ENCODE results near the gene RPS6KA2. TPM values are rescaled to one million over a fixed set of nuclear protein-coding genes. Genes with fewer than 3 reads are reported as not detected.

The RPS6KA2 gene
- total RNA-seq, 2 experiments from 2014 or later = 9.3 to 10.9 TPM

GRCh38 chr6:166465671-166466087, 161.4 kb downstream of the RPS6KA2 start:
- ATAC-seq = no peak
- no peak overlapping the region for H3K27ac Mint-ChIP-seq
- H3K9me3 Mint-ChIP-seq (ENCODE audit: low read depth) = peaks cover 2% of the 10 kb centered on the region
- no peaks in the 10 kb centered on the region for H3K27me3 Mint-ChIP-seq
- no peak for DNase-seq
- intact Hi-C loops (cut with DNase I, micrococcal nuclease) = no loop called here
- ChIA-PET CTCF (interaction anchor here (0.8 kb wide), 1 partner anchor 362 kb away, joined by 3 read pairs; no protein-coding TSS in a partner anchor), POLR2A (no interaction called here)
- no peaks in the 10 kb centered on the region for H3K4me1 Mint-ChIP-seq
- no peaks in the 10 kb centered on the region for H3K36me3 Mint-ChIP-seq (ENCODE audit: low read depth)
- H3K4me3 Mint-ChIP-seq = no peak overlapping the region

GRCh38 chr6:166465003-166465399, 162.1 kb downstream of the RPS6KA2 start:
- ATAC-seq = no peak
- ChIA-PET POLR2A (no interaction called here), CTCF (interaction anchor here (0.6 kb wide), 1 partner anchor 19 kb away, joined by 3 read pairs; no protein-coding TSS in a partner anchor)
- intact Hi-C loops (cut with DNase I, micrococcal nuclease) = no loop called here
- H3K4me3 Mint-ChIP-seq = no peak overlapping the region
- no peak for DNase-seq
- H3K27me3 Mint-ChIP-seq = no peaks in the 10 kb centered on the region
- H3K9me3 Mint-ChIP-seq (ENCODE audit: low read depth) = peaks cover 2% of the 10 kb centered on the region
- H3K4me1 Mint-ChIP-seq = no peaks in the 10 kb centered on the region
- no peak overlapping the region for H3K27ac Mint-ChIP-seq
- H3K36me3 Mint-ChIP-seq (ENCODE audit: low read depth) = no peaks in the 10 kb centered on the region

- intact Hi-C loops (cut with DNase I, micrococcal nuclease) = no loop called here
- DNase-seq (no peak), ATAC-seq (no peak)
- H3K27ac Mint-ChIP-seq = no peak overlapping the region
- ChIA-PET POLR2A (no interaction called here), CTCF (interaction anchor here (0.6 to 0.7 kb wide), 2 partner anchors 18 to 19 kb away, joined by 3 read pairs; no protein-coding TSS in a partner anchor)
- H3K4me1 Mint-ChIP-seq = no peaks in the 10 kb centered on the region
- peaks cover 2% of the 10 kb centered on the region for H3K9me3 Mint-ChIP-seq (ENCODE audit: low read depth)
- H3K36me3 Mint-ChIP-seq (ENCODE audit: low read depth) = no peaks in the 10 kb centered on the region
- H3K4me3 Mint-ChIP-seq = no peak overlapping the region
- no peaks in the 10 kb centered on the region for H3K27me3 Mint-ChIP-seq
Measured at GRCh38 chr6:166464068-166465002, 162.7 kb downstream of the RPS6KA2 start.

- no peaks in the 10 kb centered on the region for H3K4me1 Mint-ChIP-seq
- ATAC-seq = no peak
- DNase-seq = no peak
- POLR2A ChIA-PET = no interaction called here
- H3K9me3 Mint-ChIP-seq (ENCODE audit: low read depth) = peaks cover 2% of the 10 kb centered on the region
- peaks cover under 1% of the 10 kb centered on the region for H3K36me3 Mint-ChIP-seq (ENCODE audit: low read depth)
- CTCF ChIA-PET = no interaction called here
- no peak overlapping the region for H3K4me3 Mint-ChIP-seq
- intact Hi-C loops (cut with DNase I, micrococcal nuclease) = no loop called here
- no peak overlapping the region for H3K27ac Mint-ChIP-seq
- no peaks in the 10 kb centered on the region for H3K27me3 Mint-ChIP-seq
Measured at GRCh38 chr6:166463359-166464067, 163.5 kb downstream of the RPS6KA2 start.

GRCh38 chr6:166462461-166463135, 164.5 kb downstream of the RPS6KA2 start:
- H3K36me3 Mint-ChIP-seq (ENCODE audit: low read depth) = peaks cover 6% of the 10 kb centered on the region
- ChIA-PET CTCF (no interaction called here), POLR2A (no interaction called here)
- ATAC-seq (no peak), DNase-seq (no peak)
- H3K9me3 Mint-ChIP-seq (ENCODE audit: low read depth) = peaks cover 6% of the 10 kb centered on the region
- H3K4me3 Mint-ChIP-seq = no peak overlapping the region
- H3K27me3 Mint-ChIP-seq = no peaks in the 10 kb centered on the region
- H3K27ac Mint-ChIP-seq = no peak overlapping the region
- H3K4me1 Mint-ChIP-seq = no peaks in the 10 kb centered on the region
- intact Hi-C loops (cut with DNase I, micrococcal nuclease) = no loop called here

DNA sequence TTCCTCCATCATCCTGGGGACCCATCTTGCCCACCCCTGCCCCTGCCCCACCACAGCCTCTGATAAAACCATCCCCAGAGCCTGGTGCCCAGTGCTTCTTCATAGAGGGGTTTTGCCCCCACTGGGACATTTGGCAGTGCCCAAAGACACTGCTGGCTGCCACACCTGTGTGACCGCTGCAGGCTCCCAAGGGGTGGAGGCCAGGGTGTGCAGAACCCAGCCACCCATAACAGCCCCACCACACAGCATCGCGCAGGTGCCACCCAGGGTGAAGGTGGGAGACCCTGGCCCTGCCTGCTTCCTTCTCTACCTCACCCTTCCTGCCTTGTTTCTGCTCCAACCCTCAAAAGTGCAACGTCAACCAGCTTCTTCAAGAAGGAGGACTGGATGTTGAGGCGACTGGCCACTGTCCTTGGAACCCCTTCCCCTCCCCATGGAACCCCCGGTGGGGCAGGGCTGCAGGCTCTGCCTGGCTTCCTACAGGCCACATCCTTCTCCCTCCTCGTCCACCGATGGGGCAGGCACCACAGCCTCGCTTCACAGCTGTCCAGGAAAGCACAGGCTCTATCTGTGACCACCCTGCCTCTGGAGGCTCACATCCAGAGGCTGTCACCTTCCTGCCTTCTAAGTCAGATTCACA, 165.1 kb downstream of the RPS6KA2 start:
- H3K9me3 Mint-ChIP-seq (ENCODE audit: low read depth) = peaks cover 6% of the 10 kb centered on the region
- ATAC-seq (no peak), DNase-seq (no peak)
- no peaks in the 10 kb centered on the region for H3K27me3 Mint-ChIP-seq
- POLR2A ChIA-PET = no interaction called here
- CTCF ChIA-PET = no interaction called here
- no peak overlapping the region for H3K27ac Mint-ChIP-seq
- no peak overlapping the region for H3K4me3 Mint-ChIP-seq
- H3K4me1 Mint-ChIP-seq = no peaks in the 10 kb centered on the region
- intact Hi-C loops (cut with DNase I, micrococcal nuclease) = no loop called here
- H3K36me3 Mint-ChIP-seq (ENCODE audit: low read depth) = peaks cover 6% of the 10 kb centered on the region

GRCh38 chr6:166460473-166461437, 166.3 kb downstream of the RPS6KA2 start:
- intact Hi-C loops (cut with DNase I, micrococcal nuclease) = no loop called here
- peaks cover 6% of the 10 kb centered on the region for H3K36me3 Mint-ChIP-seq (ENCODE audit: low read depth)
- no peak overlapping the region for H3K4me3 Mint-ChIP-seq
- no peaks in the 10 kb centered on the region for H3K4me1 Mint-ChIP-seq
- H3K27me3 Mint-ChIP-seq = no peaks in the 10 kb centered on the region
- ChIA-PET CTCF (no interaction called here), POLR2A (no interaction called here)
- no peak overlapping the region for H3K27ac Mint-ChIP-seq
- peaks cover 6% of the 10 kb centered on the region for H3K9me3 Mint-ChIP-seq (ENCODE audit: low read depth)
- DNase-seq (no peak), ATAC-seq (no peak)

DNA sequence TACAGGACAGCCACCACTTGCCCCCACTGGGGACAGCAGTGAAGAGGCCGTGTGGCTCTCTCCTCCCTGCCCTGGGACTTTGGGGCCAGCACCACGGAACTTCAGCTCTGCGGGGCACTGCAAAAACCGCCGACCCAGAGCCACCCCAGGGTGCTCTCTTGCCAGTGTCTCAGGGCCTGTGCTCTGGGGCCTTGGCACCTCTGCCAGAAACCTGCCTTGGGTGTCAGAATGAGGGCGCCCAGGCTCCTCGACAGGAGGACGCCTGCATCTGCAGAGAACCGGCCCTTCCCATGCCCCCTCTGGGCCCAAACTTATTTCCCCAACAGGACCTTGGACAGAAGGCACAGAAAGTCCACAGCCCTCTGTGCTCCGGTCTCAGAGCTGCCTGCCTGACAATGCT, 167.1 kb downstream of the RPS6KA2 start:
- CTCF ChIA-PET = no interaction called here
- H3K4me3 Mint-ChIP-seq = no peak overlapping the region
- POLR2A ChIA-PET = no interaction called here
- H3K36me3 Mint-ChIP-seq (ENCODE audit: low read depth) = peaks cover 6% of the 10 kb centered on the region
- no peak overlapping the region for H3K27ac Mint-ChIP-seq
- ATAC-seq (no peak), DNase-seq (no peak)
- H3K4me1 Mint-ChIP-seq = no peaks in the 10 kb centered on the region
- intact Hi-C loops (cut with DNase I, micrococcal nuclease) = no loop called here
- peaks cover 6% of the 10 kb centered on the region for H3K9me3 Mint-ChIP-seq (ENCODE audit: low read depth)
- no peaks in the 10 kb centered on the region for H3K27me3 Mint-ChIP-seq

DNA sequence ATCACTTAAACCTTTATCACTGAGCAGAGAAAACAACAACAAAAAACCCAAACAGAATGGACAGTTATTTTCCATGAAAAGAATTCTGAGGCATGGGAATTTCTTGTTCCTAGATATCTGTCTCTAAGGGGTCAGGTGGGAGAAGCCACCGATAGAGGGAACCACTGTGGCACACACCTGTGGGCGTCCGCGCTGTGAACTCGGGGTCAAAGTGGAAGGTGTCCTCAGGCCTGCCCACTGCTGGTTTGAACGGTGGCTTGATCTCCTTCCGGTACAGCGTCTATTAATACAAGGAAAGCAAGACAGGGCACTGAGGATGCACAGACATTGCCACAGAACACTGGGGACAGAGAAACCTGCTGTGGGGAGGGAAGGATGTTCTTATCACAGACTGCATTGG, 167.8 kb downstream of the RPS6KA2 start:
- H3K27me3 Mint-ChIP-seq = no peaks in the 10 kb centered on the region
- intact Hi-C loops (cut with DNase I, micrococcal nuclease) = no loop called here
- H3K27ac Mint-ChIP-seq = no peak overlapping the region
- no peak for DNase-seq
- POLR2A ChIA-PET = no interaction called here
- H3K4me3 Mint-ChIP-seq = no peak overlapping the region
- no peaks in the 10 kb centered on the region for H3K4me1 Mint-ChIP-seq
- no peak for ATAC-seq
- H3K9me3 Mint-ChIP-seq (ENCODE audit: low read depth) = peaks cover 6% of the 10 kb centered on the region
- CTCF ChIA-PET = no interaction called here
- peaks cover 6% of the 10 kb centered on the region for H3K36me3 Mint-ChIP-seq (ENCODE audit: low read depth)

DNA sequence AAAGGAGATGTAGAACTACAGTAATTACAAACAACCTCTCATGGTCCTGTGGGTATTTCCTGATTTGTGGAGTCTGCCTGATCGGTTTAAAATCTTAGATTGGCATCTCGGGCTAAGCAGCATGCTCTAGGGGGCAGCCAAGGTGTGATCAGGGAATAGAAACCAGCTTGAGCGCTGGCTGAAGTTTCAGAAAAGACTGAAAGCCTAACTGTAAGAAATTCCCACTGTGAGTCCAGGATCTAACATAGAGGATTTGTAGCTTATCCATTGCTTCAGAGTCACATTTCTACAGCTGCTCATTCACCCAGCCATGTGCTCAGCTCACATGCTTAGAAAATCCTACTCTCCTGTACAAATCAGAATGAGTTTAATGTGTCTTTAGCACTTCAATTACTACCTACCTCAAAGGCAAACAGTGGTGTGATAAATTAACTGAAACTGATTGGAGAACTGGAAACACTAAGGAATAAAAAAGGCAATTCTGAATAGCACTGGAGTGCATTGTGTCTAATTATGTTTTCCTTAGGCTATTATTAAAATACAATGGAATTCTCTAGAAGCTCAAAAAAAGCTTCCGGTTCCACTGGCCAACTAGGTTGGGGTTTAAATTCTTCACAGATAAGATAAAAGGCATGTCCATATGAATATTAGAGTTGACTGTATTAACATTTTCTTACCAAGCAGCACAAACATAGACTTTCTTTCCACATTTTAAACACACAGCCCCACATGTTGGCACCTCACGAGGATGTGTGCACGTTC, 170.5 kb downstream of the RPS6KA2 start:
- Mint-ChIP-seq H3K4me3 (no peak overlapping the region), H3K4me1 (no peaks in the 10 kb centered on the region), H3K9me3 (ENCODE audit: low read depth) (peaks cover 6% of the 10 kb centered on the region), H3K36me3 (ENCODE audit: low read depth) (peaks cover 6% of the 10 kb centered on the region), H3K27ac (no peak overlapping the region), H3K27me3 (no peaks in the 10 kb centered on the region)
- ChIA-PET CTCF (interaction anchor here (1.1 kb wide), 1 partner anchor 8 kb away, joined by 4 read pairs; no protein-coding TSS in a partner anchor), POLR2A (no interaction called here)
- DNase-seq (no peak), ATAC-seq (no peak)
- intact Hi-C loops (cut with DNase I, micrococcal nuclease) = no loop called here

All from activated CD4-positive, alpha-beta T cell treated with anti-CD3 and anti-CD28 coated beads for 36 hours (primary cell).